Vagina (tissue), 2 donors: ENCODE data around the gene SGCD.

Source experiments
- CTCF ChIP-seq, 3 experiments: fragments of 450-650 bp in 2 of 3; fragments of 200-600 bp in 1 of 3; sonication (generic) in 1 of 3; IDR thresholded peaks; one replicate each; pipeline ENCODE4 v1.5.1; 2017 to 2019; ENCODE audit warnings: antibody characterized with exemption in 3 of 3, mild to moderate bottlenecking in 2 of 3, moderate library complexity in 2 of 3
- POLR2A ChIP-seq, 2 donors: fragments of 450-650 bp; IDR thresholded peaks; one replicate each; pipeline ENCODE4 v1.6.1; 2017; ENCODE audit warnings: antibody characterized with exemption in 2 of 2, mild to moderate bottlenecking in 2 of 2, moderate library complexity in 2 of 2
- POLR2AphosphoS5 ChIP-seq, 2 donors: sonication (generic); formaldehyde crosslinking; IDR thresholded peaks; one replicate each; pipeline ENCODE4 v1.9.0; 2017; ENCODE audit warnings: antibody characterized with exemption in 2 of 2, mild to moderate bottlenecking in 2 of 2, low read depth in 1 of 2; ENCODE audit not compliant: insufficient read depth in 1 of 2

GRCh38 chr5:156479849-156480248 lies 152.9 kb downstream of the SGCD start:
- no peak for TF ChIP-seq CTCF (IDR thresholded peaks at IDR 0.05)
- TF ChIP-seq POLR2A (IDR thresholded peaks at IDR 0.05): no peak
- TF ChIP-seq POLR2AphosphoS5 (IDR thresholded peaks at IDR 0.05; ENCODE audit: insufficient read depth in 1 of 2, low read depth in 1 of 2): no peak
